Adipocyte (in vitro differentiated cells): ENCODE data around the gene CDKN2D.
"Not testable (repeated sequence)": the region's sequence is repeated elsewhere in the genome, so short reads cannot be mapped to it uniquely, and the experiment has no call there.

Source experiments
- DNase-seq: peaks from one replicate; pipeline ENCODE4 v3.0.0-alpha.2; 2015; ENCODE audit warnings: low read depth
- H3K27me3 ChIP-seq: replicated peaks from 2 replicates; pipeline ENCODE4 v1.7.0; 2013; ENCODE audit warnings: mild to moderate bottlenecking, low read length, moderate library complexity; ENCODE audit not compliant: control insufficient read depth, insufficient read depth
- H3K36me3 ChIP-seq: 2 replicates; pipeline ENCODE4 v1.7.0; 2013; ENCODE audit warnings: low read length, mild to moderate bottlenecking, moderate library complexity; ENCODE audit not compliant: control insufficient read depth, insufficient read depth, severe bottlenecking
- H3K4me1 ChIP-seq: 2 replicates; pipeline ENCODE4 v1.7.0; 2013; ENCODE audit warnings: mild to moderate bottlenecking, low read length, moderate library complexity; ENCODE audit not compliant: control insufficient read depth, insufficient read depth
- H3K4me3 ChIP-seq: 2 replicates; pipeline ENCODE4 v1.7.0; 2013; ENCODE audit warnings: mild to moderate bottlenecking, low read length, moderate library complexity
- H3K9ac ChIP-seq: 2 replicates; pipeline ENCODE4 v1.7.0; 2013; ENCODE audit warnings: mild to moderate bottlenecking, low read length, moderate library complexity
- H3K9me3 ChIP-seq: 2 replicates; pipeline ENCODE4 v1.7.0; 2013; ENCODE audit warnings: mild to moderate bottlenecking, low read length, moderate library complexity; ENCODE audit not compliant: control insufficient read depth

CDKN2D gene

GRCh38 chr19:10533646-10534386 lies 35.0 kb downstream of the CDKN2D start:
- Histone ChIP-seq H3K4me3 (no peak overlapping the region), H3K9me3 (no peaks in the 10 kb centered on the region), H3K36me3 (no peaks in the 10 kb centered on the region), H3K9ac (no peak overlapping the region), H3K27me3 (peaks cover 19% of the 10 kb centered on the region), H3K4me1 (no peaks in the 10 kb centered on the region)
- peak; percentile 92 for DNase-seq

GRCh38 chr19:10532457-10532856 lies 36.3 kb downstream of the CDKN2D start:
- Histone ChIP-seq H3K27me3 (peaks cover 9% of the 10 kb centered on the region), H3K4me3 (no peak overlapping the region), H3K4me1 (no peaks in the 10 kb centered on the region), H3K9me3 (no peaks in the 10 kb centered on the region), H3K36me3 (no peaks in the 10 kb centered on the region), H3K9ac (no peak overlapping the region)
- DNase-seq = no peak

- not testable (repeated sequence) for H3K9me3 ChIP-seq, H3K4me1 ChIP-seq, H3K27me3 ChIP-seq
Measured at GRCh38 chr19:10526887-10527286, 41.9 kb downstream of the CDKN2D start.

GRCh38 chr19:10525636-10526035 lies 43.1 kb downstream of the CDKN2D start:
- Histone ChIP-seq H3K9me3 (no peaks in the 10 kb centered on the region), H3K36me3 (no peaks in the 10 kb centered on the region), H3K27me3 (peaks cover 6% of the 10 kb centered on the region), H3K9ac (no peak overlapping the region), H3K4me3 (no peak overlapping the region), H3K4me1 (no peaks in the 10 kb centered on the region)
- DNase-seq = no peak

More at GRCh38 chr19:10526887-10527286, 41.9 kb downstream of the CDKN2D start:
- not testable (repeated sequence) for H3K36me3 ChIP-seq, DNase-seq, H3K9ac ChIP-seq, H3K4me3 ChIP-seq

GRCh38 chr19:10523135-10523636 lies 45.6 kb downstream of the CDKN2D start:
- Histone ChIP-seq H3K9ac (no peak overlapping the region), H3K9me3 (no peaks in the 10 kb centered on the region), H3K27me3 (peaks cover 17% of the 10 kb centered on the region), H3K4me1 (peaks cover 7% of the 10 kb centered on the region), H3K36me3 (no peaks in the 10 kb centered on the region), H3K4me3 (no peak overlapping the region)
- DNase-seq = no peak

- no peak overlapping the region for H3K9ac ChIP-seq
- peaks cover 11% of the 10 kb centered on the region for H3K4me1 ChIP-seq
- DNase-seq = no peak
- H3K27me3 ChIP-seq = peaks cover 17% of the 10 kb centered on the region
- no peak overlapping the region for H3K4me3 ChIP-seq
- no peaks in the 10 kb centered on the region for H3K36me3 ChIP-seq
- H3K9me3 ChIP-seq = no peaks in the 10 kb centered on the region
Measured at GRCh38 chr19:10521461-10522171, 47.2 kb downstream of the CDKN2D start.

GRCh38 chr19:10520652-10521318 lies 48.0 kb downstream of the CDKN2D start:
- no peaks in the 10 kb centered on the region for H3K9me3 ChIP-seq
- no peak overlapping the region for H3K4me3 ChIP-seq
- no peak for DNase-seq
- H3K27me3 ChIP-seq = peaks cover 17% of the 10 kb centered on the region
- no peak overlapping the region for H3K9ac ChIP-seq
- H3K4me1 ChIP-seq = peaks cover 11% of the 10 kb centered on the region
- H3K36me3 ChIP-seq = no peaks in the 10 kb centered on the region

GRCh38 chr19:10519421-10519820 lies 49.4 kb downstream of the CDKN2D start:
- Histone ChIP-seq H3K9ac (no peak overlapping the region), H3K4me3 (no peak overlapping the region), H3K9me3 (no peaks in the 10 kb centered on the region), H3K4me1 (peaks cover 11% of the 10 kb centered on the region), H3K36me3 (no peaks in the 10 kb centered on the region), H3K27me3 (peaks cover 17% of the 10 kb centered on the region)
- DNase-seq = no peak

GRCh38 chr19:10518444-10519361 lies 50.1 kb downstream of the CDKN2D start:
- no peak overlapping the region for H3K9ac ChIP-seq
- no peaks in the 10 kb centered on the region for H3K9me3 ChIP-seq
- peaks cover 11% of the 10 kb centered on the region for H3K4me1 ChIP-seq
- no peak overlapping the region for H3K4me3 ChIP-seq
- peaks cover 15% of the 10 kb centered on the region for H3K27me3 ChIP-seq
- no peak for DNase-seq
- no peaks in the 10 kb centered on the region for H3K36me3 ChIP-seq

DNA sequence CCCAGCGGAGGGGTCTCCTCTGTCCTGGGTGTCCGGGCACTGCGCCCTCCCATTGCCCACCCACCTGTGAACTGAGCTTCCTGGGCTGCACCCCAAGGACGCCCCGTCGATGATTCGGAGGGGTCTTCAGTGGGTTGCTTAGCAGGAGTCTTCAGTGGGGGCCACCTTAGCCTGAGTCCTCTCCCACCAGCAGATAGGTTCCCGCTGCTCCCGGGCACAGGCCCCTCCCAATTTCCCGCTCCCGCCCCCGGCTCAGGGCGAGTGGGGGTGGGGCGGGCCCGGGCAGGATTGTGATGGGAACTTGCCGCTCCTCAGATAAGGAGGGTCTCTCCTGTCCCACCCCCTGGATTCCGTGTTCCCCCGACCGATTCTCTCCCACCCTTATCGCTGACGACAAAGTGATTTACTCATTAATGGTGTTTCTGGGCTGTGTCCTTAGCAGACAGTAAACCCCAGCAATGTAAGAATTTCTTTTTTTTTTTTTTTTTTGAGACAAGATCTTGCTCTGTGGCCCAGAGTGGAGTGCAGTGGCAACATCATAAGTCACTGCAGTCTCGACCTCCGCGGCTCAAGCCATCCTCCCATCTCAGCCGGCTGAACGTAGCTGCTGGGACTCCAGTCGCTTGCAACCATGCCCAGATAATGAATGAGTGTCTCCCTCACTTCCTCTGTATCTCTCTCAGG lies 50.9 kb downstream of the CDKN2D start:
- H3K4me1 ChIP-seq = peaks cover 11% of the 10 kb centered on the region
- DNase-seq = peak; percentile 61
- H3K36me3 ChIP-seq = no peaks in the 10 kb centered on the region
- no peak overlapping the region for H3K9ac ChIP-seq
- no peaks in the 10 kb centered on the region for H3K9me3 ChIP-seq
- H3K27me3 ChIP-seq = peaks cover 23% of the 10 kb centered on the region
- peak overlapping the region; percentile 66 for H3K4me3 ChIP-seq
